NCI-H2227 treated with DMSO at 0.1 percent for 48 hours (cell line): ENCODE data around the gene INPP5E.

Experiments
- DNase-seq: peaks from one replicate; lab custom pipeline; 2025; lab: John Stamatoyannopoulos, UW

INPP5E gene

DNA sequence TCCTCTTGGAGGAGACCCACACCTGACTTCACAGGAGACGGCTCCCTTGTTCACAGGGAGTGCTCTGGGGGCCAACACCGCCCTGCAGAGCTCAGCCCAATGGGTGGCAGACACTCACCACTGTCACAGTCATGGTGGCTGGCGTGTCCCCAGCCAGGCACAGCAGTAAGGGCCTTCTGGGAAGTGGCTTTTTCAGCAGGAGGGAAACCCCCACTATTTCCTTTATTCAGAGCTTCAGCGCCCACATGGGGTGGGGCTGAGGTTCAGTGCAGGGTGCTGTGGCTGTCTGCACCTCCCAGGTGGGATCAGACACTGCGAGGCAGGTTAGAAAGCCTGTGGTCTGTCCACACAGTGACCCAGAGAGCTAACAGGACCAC, 36.1 kb downstream of the INPP5E start:
- no peak for DNase-seq

DNA sequence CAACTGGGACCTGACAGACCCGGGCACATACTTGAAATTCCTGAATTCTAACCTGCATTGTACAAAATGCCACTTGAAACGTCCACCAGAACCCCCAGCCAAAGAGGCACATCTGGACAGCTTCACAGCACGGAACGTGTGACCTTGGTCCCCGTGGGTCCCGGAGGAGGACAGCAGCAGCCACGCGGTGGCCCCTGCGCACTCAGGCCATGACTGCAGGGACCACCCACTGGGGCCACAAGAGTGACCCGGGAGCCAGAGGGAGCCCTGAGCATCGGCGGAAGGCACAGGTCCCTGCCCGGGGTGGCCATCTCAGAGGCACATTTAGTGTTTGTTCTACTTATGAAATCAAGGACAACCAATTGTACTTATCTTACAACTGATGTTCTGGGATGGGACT, 37.6 kb downstream of the INPP5E start:
- DNase-seq = no peak

DNA sequence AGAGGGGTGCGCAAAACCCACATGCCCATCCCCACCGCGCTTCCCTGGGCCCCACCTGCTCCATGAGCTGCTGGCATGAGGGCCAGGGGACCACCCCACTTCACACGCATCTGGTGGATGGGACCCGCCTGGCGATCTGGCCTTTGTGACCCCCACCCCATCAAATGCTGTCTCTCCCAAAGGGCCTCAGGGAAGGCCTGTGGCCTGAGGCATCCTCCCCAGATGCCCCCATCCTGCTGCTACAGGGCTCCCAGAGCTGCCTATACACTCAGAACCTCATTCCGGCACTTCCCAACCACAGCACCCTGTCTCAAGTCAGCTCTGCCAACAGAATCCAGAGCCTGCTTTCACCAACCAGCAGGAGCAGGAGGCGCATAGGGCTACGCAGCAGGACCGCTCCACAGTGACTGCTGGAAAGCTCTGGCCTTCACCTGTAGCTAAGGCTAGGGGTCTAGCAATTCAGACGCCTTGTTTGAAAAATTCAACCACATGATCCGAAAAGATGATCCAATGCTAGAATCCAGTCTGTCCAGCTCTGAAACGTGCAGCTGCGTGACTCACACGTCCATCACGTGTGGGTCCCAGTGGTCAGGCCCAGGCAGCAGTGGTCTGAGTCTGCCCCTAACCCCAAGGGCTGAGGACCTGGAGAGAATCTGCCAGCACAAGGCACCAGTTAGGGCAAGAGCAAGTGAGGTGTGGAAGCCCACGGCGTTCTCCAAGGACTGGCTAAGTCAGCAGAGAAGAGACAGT, 38.3 kb downstream of the INPP5E start:
- DNase-seq = no peak

DNA sequence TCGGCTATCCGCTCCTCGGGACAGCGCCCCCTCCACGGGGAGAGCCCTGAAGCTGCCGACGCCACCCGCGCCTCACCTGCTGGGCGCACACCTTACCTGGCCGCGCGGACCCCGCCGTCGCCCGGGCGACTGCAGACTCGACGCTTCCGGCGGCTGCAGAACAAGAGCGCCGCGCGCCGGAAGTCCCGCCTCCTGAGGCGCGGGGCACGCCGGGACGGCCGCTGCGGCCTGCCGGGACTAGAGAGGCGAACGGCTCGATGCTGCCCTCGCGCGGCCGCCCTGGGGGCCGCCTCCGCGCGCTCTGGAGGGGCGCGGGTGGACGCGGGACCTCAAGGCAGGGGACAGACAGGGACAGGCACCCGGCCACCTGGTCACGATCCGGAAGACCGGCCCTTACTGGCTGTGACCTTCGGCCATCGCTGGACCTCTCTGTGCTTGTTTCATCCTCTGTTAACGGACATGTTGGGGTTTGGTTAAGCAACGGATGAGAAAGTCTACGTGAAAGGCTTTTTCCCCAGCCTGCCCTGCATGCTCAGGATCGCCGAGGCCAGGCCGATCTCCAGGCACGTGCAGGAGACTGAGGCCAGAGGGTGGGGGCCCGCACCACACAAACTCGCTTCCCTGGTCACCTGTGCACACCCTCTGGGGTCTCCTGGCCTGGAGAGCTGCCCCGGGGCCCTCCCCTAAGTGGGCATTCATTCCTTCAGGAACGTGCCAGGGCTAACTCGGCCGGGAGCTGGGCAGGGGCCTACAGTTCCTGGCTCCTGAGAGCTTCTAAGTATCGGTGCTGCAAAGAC, 39.4 kb downstream of the INPP5E start, which contains the start of gene SNAPC4:
SNAPC4 (minus strand) TSS at position 133 of the 797 bp plus-strand sequence. CDS start 1,742 bp downstream, outside the sequence.
- peak; percentile 78 for DNase-seq

DNA sequence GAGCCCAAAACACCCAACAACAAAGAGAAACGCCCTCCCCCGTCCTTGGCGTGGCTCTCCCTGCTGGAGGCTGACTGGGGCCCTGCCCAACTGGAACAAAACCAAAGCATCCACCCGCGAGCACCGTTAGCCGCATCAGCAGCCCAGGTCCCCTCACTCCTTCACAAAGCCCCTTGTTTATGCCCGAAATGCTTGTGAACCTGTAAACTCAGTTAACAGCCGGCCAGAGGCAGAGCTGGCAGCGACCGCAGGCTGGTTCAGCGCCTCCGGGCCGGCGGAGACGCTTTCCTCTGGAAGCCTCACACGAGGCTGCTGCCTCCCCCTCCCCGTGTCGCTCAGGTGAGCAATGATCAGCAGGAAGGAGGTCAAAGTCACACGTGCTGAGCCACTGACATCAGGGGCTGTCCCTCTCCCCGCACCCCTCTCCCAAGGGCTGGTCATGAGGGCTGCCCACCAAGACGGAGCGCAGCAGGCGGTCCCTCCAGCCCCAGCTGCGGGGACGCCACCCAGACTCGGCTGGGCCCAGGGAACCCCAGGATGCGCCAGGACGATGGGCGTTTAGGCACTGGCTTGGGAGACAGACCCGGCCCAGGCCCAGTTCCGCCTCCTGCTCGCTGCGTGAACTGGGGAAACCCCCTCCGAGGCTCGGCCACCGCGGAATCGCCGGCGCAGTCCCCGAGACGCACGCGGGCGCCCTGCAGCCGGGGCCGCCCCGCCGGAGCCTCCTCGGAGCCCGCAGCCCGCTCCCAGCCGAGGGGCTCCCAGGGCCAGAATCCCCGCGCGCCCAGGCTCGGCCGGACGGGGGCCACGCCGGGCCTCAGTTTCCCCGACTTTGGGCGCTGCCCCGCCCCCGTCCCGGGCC, 40.2 kb downstream of the INPP5E start:
- no peak for DNase-seq

DNA sequence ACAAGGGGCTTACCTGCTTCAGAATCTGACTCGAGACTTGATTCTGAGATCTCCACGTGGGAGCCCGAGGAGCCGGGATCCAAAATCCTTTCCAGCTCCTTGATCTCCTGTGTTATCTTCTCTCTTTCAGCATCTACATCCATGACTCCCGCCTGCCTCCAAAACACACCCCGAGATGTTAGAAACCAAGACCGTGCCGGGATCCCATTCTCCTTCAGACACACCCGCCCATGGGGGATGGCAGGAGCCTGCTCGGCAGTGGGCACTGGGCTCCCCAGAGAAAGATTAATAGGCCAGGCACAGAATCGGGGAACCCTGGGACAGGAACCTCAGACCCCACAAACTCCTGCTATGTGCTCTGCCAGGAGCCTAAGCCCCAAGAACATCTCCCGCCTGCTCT, 41.4 kb downstream of the INPP5E start:
- no peak for DNase-seq

DNA sequence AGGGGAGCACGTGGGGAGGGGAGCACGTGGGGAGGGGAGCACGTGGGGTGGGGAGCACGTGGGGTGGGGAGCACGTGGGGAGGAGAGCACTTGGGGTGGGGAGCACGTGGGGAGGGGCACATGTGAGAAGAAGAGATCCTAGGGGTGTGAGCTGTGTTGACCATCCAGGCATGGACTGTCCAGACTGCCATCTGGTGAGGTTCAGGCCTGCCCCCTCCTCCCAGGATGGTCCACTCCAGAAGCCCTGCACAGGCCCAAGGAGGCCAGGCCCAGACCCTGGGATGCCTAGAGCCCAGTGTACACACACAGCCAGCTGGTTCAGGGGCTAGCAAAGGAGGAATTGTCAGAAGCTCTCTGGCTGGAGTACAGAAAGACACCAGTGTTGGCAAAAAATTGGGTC, 42.0 kb downstream of the INPP5E start:
- DNase-seq = no peak

DNA sequence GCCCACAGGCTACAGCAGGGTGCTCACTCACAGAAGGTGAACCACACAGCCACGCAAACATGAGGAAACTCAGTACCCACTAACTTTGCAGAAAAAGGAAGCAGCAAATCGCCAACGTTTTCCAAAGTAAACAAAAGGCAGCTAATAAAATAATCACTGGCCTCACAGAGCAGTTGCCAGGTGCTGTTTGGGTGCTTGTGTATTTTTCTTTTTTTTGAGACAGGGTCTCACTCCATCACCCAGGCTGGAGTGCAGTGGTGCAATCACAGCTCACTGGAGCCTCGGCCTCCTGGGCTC, 43.5 kb downstream of the INPP5E start:
- no peak for DNase-seq

DNA sequence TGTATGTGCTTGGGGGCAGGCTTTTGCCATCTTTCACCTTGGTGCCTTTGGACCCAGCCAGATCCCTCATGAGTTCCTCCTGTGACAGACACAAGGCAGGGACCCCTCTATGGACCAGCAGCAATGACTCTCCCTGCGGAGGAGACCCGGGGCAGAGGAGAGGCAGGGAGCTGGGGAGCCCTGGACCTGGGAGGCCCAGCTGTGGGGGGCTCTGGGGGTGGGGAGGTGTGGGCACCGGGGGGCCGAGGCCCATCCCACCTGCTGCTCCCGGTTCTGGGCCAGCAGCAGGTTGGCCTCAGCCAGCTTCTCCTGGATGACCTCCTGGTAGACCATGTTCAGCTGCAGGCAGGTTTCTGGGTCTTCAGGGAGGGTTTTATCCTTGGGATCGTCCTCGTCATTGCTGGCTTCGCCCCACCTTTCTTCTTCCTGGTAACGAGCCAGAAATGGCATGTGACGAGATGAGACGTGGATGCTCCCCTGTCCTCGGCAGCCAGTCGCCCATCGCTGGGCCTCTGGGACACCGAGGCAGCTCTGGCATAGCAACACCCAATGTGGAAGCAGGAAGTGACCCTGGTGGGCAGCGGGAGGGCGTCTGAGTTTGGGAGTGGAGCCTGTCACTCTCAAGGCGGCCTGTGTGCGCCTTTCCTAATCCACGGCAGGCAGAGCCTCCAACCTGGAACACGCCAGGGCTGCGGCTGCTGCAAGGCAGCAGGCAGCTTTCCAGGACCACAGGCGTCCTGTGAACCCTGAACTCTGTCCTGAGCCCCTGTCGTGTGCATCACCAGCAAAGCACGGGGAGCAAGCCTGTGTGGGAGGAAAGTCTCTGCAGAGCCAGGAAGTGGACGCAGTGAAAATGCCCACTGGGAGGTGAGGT, 44.1 kb downstream of the INPP5E start:
- DNase-seq = no peak

DNA sequence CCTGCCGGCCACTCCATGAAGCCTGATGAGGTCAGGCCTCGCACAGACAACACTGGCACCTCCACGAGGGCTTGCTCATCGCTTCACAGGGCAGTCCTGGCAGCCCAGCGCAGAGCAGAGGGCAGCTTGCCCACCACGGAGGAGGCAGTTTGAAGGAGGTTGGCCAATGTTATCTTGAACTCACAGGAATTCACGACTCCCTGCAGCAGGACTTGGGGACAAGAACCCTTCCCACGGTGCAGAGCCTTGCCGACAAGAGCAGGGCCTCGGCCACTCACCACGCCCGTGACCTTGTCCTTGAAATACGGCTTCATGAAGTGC, 44.7 kb downstream of the INPP5E start:
- DNase-seq = no peak

DNA sequence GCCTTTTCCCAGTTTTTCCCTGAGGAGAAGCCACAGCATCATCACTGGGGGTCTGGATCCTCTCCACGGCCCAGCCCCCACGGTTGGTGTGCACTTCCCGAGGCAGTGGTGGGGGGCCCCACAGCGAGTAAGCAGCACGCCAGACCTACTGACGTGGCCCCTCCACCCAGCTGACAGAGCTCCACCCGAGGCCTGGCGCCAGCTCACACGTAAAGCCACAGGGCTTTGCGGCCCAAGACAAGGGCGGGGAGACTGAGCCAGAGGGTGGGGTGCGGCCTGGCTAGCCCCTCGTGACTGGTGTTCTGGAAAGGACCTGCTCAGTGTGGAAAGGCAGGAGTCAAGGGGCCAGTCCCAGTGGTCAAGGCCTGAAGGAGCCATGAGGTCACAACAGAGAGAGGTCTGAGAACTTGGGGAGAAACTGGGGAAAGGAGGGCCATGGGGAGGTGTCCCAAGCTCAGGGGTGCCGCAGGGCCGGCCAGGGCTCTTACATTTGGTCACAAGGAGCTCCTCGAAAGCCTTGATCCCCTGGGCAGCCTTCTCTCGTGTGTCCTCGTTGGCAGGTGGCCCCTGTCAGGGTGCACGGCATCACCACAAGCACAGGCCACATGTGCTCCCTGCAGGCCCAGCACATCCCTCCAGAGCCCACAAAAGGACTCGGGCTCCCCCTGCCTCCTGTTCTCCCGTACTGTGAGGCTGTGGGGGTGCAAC, 45.2 kb downstream of the INPP5E start:
- DNase-seq = no peak

DNA sequence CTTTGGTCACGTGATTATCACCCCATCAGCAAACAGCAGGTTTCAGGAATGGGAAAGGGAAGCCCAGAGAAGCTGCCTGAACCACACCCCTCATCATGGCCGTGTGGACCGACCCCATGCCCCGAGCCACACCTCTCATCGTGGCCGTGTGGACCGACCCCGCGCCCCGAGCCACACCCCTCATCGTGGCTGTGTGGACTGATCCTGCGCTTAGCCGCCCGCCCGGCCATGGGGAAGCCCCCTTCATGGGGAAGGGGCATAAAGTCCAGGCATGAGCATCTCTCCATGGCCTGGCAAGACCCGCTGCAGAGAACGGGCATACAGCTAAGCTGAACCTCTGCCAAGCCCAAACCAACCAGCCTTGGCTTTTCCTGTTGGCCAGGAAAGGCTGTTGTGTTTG, 46.1 kb downstream of the INPP5E start:
- DNase-seq = no peak

DNA sequence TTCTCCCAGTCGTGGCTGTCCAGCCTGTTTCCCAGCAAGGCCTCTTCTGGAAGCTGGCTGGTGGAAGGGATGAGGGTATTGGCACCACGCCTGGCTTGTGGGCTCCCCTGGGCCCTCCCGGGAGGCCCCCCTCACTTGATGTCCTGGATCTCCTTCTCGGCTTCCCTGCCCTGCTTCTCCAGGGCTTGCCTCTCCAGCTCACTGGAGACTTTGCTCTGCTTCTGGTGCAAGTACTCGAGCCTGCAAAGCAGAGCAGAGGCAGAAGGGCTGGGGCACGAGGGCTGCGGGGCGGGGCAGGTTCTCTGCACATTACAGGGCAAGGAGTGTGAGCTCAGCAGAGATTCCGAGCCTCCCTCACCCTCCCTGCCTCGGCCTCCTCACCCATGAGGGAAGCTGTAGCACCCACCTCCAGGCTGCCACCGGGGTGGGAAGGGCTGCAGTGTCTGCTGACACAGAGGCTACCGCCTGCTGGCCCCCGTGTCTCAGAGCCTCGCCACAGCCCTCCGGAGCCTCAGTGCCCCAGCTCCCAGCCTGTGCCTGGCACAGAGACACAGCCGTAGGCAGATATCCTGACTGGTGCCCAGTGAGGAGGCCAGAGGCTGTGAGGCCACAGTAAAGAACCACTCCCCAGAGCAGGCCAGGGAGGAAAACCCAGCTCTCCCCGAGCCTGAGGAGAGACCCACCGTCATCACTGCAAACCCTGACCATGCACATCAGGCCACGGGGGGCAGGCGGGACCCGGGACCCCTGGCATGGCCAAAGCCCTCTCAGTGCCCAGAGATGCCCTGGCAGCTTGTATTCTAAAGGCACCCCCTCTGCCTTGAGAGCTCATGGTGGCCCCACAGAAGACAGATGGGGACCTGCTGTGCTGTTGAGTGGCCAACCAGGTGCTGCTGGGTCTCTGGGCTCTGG, 46.9 kb downstream of the INPP5E start:
- DNase-seq = no peak

DNA sequence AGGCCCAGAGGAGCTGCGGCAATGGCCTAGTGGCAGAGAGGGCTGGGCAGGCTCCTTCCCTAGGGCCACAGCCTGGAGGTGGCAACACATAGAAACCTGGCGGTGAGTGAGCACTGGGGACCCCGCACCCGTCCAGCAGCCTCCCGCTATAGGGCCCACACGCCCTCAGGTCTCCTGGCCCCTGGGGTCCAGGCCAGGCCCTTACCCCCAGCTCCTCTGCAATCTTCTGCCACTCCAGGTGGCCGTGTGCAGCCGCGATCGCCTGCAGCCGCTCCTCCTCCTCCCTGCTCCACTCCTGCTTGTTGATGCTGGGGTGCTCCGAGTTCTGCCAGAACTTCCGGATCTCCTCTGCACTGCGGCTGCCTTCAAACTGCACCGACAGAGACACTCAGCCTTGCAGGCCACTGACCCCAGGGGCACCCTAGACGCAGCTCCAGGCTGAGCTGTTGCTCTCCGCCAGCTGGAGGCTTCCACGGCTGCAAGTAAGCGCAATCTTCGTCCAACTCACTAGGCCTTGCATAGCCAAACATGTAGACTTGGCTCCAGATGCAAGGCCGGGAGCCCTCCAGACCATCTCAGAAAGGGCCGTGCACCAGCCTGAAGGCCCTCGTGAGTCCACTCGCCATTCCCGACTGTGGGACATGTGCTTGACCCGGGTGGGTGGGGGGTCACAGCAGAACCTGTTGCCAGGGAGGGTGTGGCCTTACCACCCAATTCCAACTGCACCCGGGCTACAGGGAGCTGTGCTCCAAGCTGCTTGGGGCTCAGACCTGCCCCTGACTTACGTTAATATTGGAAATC, 47.7 kb downstream of the INPP5E start:
- no peak for DNase-seq

DNA sequence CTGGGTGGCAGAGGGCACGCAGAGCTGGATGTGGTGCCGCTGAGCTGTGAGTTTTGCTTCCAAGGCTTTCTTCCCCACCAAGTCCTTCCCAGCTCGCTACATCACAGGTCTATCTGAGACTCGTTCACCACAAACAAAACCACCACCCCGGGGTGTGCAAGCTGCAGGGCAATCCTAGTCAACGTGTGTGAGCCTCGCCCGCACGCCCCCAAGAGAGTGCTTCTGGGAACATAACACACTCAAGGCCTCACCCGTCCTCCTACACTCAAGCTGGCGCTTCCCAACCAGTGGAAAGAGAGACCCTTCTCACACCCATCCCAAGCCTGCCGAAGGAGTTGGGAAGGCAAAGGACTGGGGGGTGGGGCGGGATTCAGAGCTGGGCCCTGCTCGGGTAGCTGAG, 50.2 kb downstream of the INPP5E start:
- DNase-seq = no peak

DNA sequence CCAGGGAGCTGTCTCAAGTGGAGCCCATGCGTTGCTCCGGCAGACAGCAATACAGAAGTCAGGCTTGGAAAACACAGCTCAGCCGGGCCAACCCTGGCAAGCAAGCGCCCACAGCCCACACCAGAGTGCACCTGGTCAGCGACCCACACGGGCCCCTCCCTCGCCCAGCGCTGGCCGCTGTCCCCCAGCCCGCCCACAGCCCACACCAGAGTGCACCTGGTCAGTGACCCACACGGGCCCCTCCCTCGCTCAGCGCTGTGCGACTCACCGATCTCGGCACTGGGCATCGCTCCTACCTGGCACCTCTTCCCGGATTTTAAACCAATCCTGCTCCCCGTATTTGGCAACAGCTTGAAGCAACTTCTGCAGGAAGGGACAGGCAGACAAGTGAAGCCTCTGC, 52.4 kb downstream of the INPP5E start:
- DNase-seq = no peak

DNA sequence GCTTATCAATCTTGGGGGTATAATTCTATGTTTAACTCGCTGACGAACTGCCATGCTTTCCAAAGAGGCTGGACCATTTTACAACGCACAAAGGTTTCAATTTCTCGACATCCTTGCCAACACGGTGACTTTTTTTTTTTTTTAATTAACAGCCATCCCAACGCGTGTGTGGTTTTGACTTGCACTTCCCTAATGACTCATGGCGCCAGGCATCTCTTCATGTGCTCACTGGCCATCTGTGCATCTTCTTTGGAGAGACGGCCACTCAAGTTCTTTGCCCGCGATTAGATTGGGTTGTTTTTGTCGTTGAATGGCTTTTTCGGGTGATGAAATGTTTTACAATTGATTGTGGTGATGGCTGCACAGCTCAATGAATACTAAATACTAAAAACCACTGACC, 53.6 kb downstream of the INPP5E start:
- DNase-seq = no peak

DNA sequence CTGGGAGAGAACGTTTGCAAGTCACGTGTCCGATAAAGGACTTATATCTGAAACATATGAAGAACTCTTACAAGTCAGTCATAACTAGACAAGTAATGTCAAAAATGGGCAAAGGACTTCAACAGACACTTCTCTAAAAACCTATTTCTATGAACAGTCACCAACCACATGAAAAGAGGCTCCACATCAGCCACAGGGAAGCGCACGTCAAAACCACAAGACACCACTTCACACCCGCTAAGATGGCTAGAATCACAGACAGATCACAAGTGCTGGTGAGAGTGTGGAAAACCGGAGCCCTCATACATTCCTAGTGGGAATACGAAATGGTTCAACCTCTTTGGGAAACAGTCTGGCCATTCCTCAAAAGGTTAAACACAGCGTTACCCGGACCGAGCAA, 54.6 kb downstream of the INPP5E start:
- DNase-seq = no peak

DNA sequence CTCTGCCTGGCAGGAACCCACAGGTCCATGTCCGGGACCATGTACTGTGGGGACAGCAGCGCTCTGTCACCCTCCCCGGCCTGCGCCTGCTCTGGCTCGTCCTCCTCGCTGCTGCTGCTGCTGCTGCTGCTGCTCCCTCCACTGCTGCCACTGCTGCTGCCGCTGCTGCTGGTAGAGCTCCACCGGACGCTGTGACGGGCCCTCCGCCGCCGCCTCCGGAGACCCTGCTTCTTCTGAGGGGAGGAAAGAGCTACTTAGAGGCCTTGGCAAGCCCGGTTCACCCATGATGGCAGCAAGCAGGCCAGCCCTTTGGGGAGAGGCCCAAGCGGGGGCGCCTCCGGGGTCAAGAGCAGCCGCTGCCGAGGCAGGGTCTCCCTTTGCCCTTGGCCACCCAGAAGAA, 56.2 kb downstream of the INPP5E start:
- no peak for DNase-seq
